GM12873 (cell line): Measurements from ENCODE around the gene CCDC92.

Source experiments
- CTCF ChIP-seq: IDR thresholded peaks from 2 replicates; pipeline ENCODE4 v1.5.1; 2012; ENCODE audit warnings: low read depth, mild to moderate bottlenecking, moderate library complexity, low read length, control low read depth; ENCODE audit not compliant: insufficient read depth; ENCODE audit errors: missing control alignments

CCDC92 gene

GRCh38 chr12:123916729-123917128, 55.9 kb downstream of the CCDC92 start:
- no peak for TF ChIP-seq CTCF

- TF ChIP-seq CTCF: no peak
Measured at GRCh38 chr12:123914726-123915333, 57.8 kb downstream of the CCDC92 start.

GRCh38 chr12:123912415-123913380, 59.9 kb downstream of the CCDC92 start:
- TF ChIP-seq CTCF: no peak

- no peak for TF ChIP-seq CTCF
Measured at GRCh38 chr12:123910761-123911193, 61.9 kb downstream of the CCDC92 start.

GRCh38 chr12:123910057-123910456, 62.6 kb downstream of the CCDC92 start:
- no peak for TF ChIP-seq CTCF

- TF ChIP-seq CTCF: no peak
Measured at GRCh38 chr12:123908884-123909725, 63.5 kb downstream of the CCDC92 start.

GRCh38 chr12:123907726-123908476, 64.7 kb downstream of the CCDC92 start:
- no peak for TF ChIP-seq CTCF
